HepG2 (cell line): ENCODE data around the gene GPRIN1. TPM values are rescaled to one million over a fixed set of nuclear protein-coding genes. Genes with fewer than 3 reads are reported as not detected.

Source experiments
- ATAC-seq: fragments of 200-7000 bp; cut with Tn5 transposase; 3 replicates; pipeline ENCODE4 v1.9.1; 2020; ENCODE audit warnings: mild to moderate bottlenecking, moderate library complexity
- BruUV-seq: library from RNA; stranded (reverse); fragments of 400-500 nt; replicated peaks from 2 replicates; lab custom pipeline; 2021; lab: Mats Ljungman, UMichigan
- CTCF ChIA-PET: fragments of 300-600 bp; formaldehyde crosslinking; extraction: SDS; loops from one replicate; lab custom pipeline; 2021; ENCODE audit warnings: low total read pairs, inconsistent platforms, low intra/inter-chr PET ratio; lab: Yijun Ruan, JAX
- POLR2A ChIA-PET: fragments of 350-600 bp; sonication (Branson Sonifier 250); formaldehyde crosslinking; loops from one replicate; lab custom pipeline; 2020; ENCODE audit warnings: antibody characterized with exemption, inconsistent platforms; lab: Yijun Ruan, JAX
- DNase-seq: peaks from one replicate; pipeline ENCODE4 v3.0.0-alpha.2; 2015; ENCODE audit warnings: low spot score
- FAIRE-seq: peaks from 3 replicates; lab custom pipeline; 2011; peaks lifted over from hg19 to GRCh38; lab: Jason Lieb, UNC
- H2AFZ ChIP-seq: one replicate; pipeline ENCODE4 v1.6.1; 2011; ENCODE audit warnings: low read length, inconsistent platforms
- H3K27ac ChIP-seq: fragments of 300-600 bp; 3 replicates; pipeline ENCODE4 v1.8.0; 2011; ENCODE audit warnings: mixed run types, mild to moderate bottlenecking, mixed read lengths, low read length, inconsistent platforms; ENCODE audit not compliant: insufficient read depth; ENCODE audit errors: extremely low read length
- H3K27me3 ChIP-seq, 2 experiments: fragments of 200-600 bp in 1 of 2; 2 replicates in 1 of 2; 3 replicates in 1 of 2; pipeline versions ENCODE4 v1.6.0 to v1.8.0; 2011; ENCODE audit warnings: low read length in 2 of 2, mild to moderate bottlenecking in 2 of 2, moderate library complexity in 2 of 2, inconsistent platforms in 1 of 2; ENCODE audit not compliant: insufficient read depth in 2 of 2, control insufficient read depth in 1 of 2
- H3K36me3 ChIP-seq, 2 experiments: fragments of 200-600 bp in 1 of 2; replicated peaks in 1 of 2; 2 replicates in 1 of 2; 3 replicates in 1 of 2; pipeline versions ENCODE4 v1.5.1 to v1.8.0; 2011; ENCODE audit warnings: low read length in 2 of 2, inconsistent platforms in 1 of 2; ENCODE audit not compliant: insufficient read depth in 2 of 2, control insufficient read depth in 1 of 2
- H3K4me1 ChIP-seq: 2 replicates; pipeline ENCODE4 v1.5.1; 2012; ENCODE audit warnings: low read length, inconsistent platforms; ENCODE audit not compliant: insufficient read depth
- H3K4me2 ChIP-seq: 2 replicates; pipeline ENCODE4 v1.6.0; 2011; ENCODE audit warnings: low read depth, low read length, inconsistent platforms
- H3K4me3 ChIP-seq, 3 experiments: fragments of 200-600 bp in 1 of 3; sonication (generic), shearing (Covaris generic) in 1 of 3; replicated peaks in 1 of 3; 2 replicates each; pipeline ENCODE4 v1.5.1; 2011 to 2016; ENCODE audit warnings: low read length in 3 of 3, inconsistent platforms in 2 of 3, low read depth in 2 of 3, mild to moderate bottlenecking in 2 of 3, control low read depth in 1 of 3, mixed read lengths in 1 of 3; ENCODE audit not compliant: insufficient read depth in 1 of 3
- H3K79me2 ChIP-seq: one replicate; pipeline ENCODE4 v1.6.1; 2011; ENCODE audit warnings: low read length, inconsistent platforms; ENCODE audit not compliant: insufficient read depth
- H3K9ac ChIP-seq: 2 replicates; pipeline ENCODE4 v1.6.0; 2011; ENCODE audit warnings: mild to moderate bottlenecking, low read depth, low read length, inconsistent platforms; ENCODE audit not compliant: insufficient read depth
- H3K9me3 ChIP-seq: 2 replicates; pipeline ENCODE4 v1.5.1; 2012; ENCODE audit warnings: mild to moderate bottlenecking, low read length
- H4K20me1 ChIP-seq: 2 replicates; pipeline ENCODE4 v1.6.0; 2011; ENCODE audit warnings: inconsistent platforms, mild to moderate bottlenecking, low read length, moderate library complexity; ENCODE audit not compliant: insufficient read depth
- AGO2 ChIP-seq: fragments of 200-400 bp; formaldehyde crosslinking; optimal IDR thresholded peaks from 2 replicates; pipeline ENCODE3; 2017; ENCODE audit warnings: mild to moderate bottlenecking, low read depth, low read length, moderate library complexity
- ARNT2 ChIP-seq: sonication (generic); formaldehyde crosslinking; IDR thresholded peaks from 2 replicates; pipeline ENCODE4 v1.8.0; 2022; ENCODE audit warnings: mild to moderate bottlenecking, low read depth, missing genetic modification reagents, moderate library complexity
- HOXA3 ChIP-seq: sonication (generic); formaldehyde crosslinking; IDR thresholded peaks from 2 replicates; pipeline ENCODE4 v1.5.0; 2020; ENCODE audit warnings: missing genetic modification reagents
- MAF1 ChIP-seq: sonication (generic); formaldehyde crosslinking; IDR thresholded peaks from 2 replicates; pipeline ENCODE4 v1.5.0; 2020; ENCODE audit warnings: missing genetic modification reagents, borderline replicate concordance
- MBNL3 ChIP-seq: fragments of 250-450 bp; sonication (Bioruptor Pico); conservative IDR thresholded peaks from 2 replicates; pipeline ENCODE4 v1.8.0; 2022; ENCODE audit warnings: mild to moderate bottlenecking, inconsistent platforms
- SIX1 ChIP-seq: sonication (generic); formaldehyde crosslinking; IDR thresholded peaks from 2 replicates; pipeline ENCODE4 v1.4.0; 2020; ENCODE audit warnings: missing genetic modification reagents, borderline replicate concordance
- U2AF2 ChIP-seq: fragments of 200-400 bp; formaldehyde crosslinking; IDR thresholded peaks from 2 replicates; pipeline ENCODE4 v1.6.1; 2017; ENCODE audit warnings: low read depth, mild to moderate bottlenecking, low read length
- ZKSCAN5 ChIP-seq: sonication (generic); formaldehyde crosslinking; IDR thresholded peaks from 2 replicates; pipeline ENCODE4 v1.5.1; 2020; ENCODE audit warnings: mild to moderate bottlenecking, missing genetic modification reagents
- ZMYM4 ChIP-seq: sonication (generic); formaldehyde crosslinking; IDR thresholded peaks from 2 replicates; pipeline ENCODE4 v1.8.1; 2023; ENCODE audit warnings: mild to moderate bottlenecking, missing genetic modification reagents
- ZNF331 ChIP-seq: sonication (generic); formaldehyde crosslinking; IDR thresholded peaks from 2 replicates; pipeline ENCODE4 v1.4.0; 2020; ENCODE audit warnings: missing genetic modification reagents
- ZNF572 ChIP-seq: sonication (generic); formaldehyde crosslinking; IDR thresholded peaks from 2 replicates; pipeline ENCODE4 v1.5.1; 2020; ENCODE audit warnings: mild to moderate bottlenecking, missing genetic modification reagents
- ZNF780A ChIP-seq: sonication (generic); formaldehyde crosslinking; IDR thresholded peaks from 2 replicates; pipeline ENCODE4 v1.8.0; 2022; ENCODE audit warnings: mild to moderate bottlenecking, missing genetic modification reagents, moderate library complexity
- ZSCAN25 ChIP-seq: sonication (generic); formaldehyde crosslinking; IDR thresholded peaks from 2 replicates; pipeline ENCODE4 v1.8.0; 2022; ENCODE audit warnings: mild to moderate bottlenecking, missing genetic modification reagents
- WGBS: methylation state at CpG from one replicate; pipeline ENCODE4 v1.1.6; 2017; ENCODE audit warnings: low lambda C conversion rate; 5-methylcytosine and 5-hydroxymethylcytosine counted together
- in situ Hi-C: cut with HindIII; loops from 2 replicates; pipeline ENCODE4 v1.10.0; 2017; ENCODE audit warnings: low pct_unique_long_range_greater_than_20kb; ENCODE audit not compliant: extremely low pct_ligation_motif_present
- intact Hi-C: fragments of 100-400 bp; cut with micrococcal nuclease; formaldehyde crosslinking; loops from one replicate; pipeline ENCODE4 v1.10.0; 2022; ENCODE audit not compliant: unreplicated experiment
- polyA plus RNA-seq, 8 experiments: library from polyadenylated mRNA; depleted of rRNA in 3 of 8; stranded (reverse) in 7 of 8; unstranded in 1 of 8; fragments of >200 nt; fragmentation: Illumina TruSeq in 4 of 8; extraction: Trizol in 4 of 8; gene quantifications; 2 replicates each; pipeline versions ENCODE4 v1.2.1 to v1.2.3, GENCODE V29; 2011 to 2016; ENCODE audit warnings: low read depth in 4 of 8, missing spikeins in 1 of 8, mixed read lengths in 1 of 8; ENCODE audit not compliant: insufficient read depth in 1 of 8
- total RNA-seq, 5 experiments: library from RNA; depleted of rRNA; stranded (reverse); fragments of >200 nt; fragmentation: Illumina TruSeq; extraction: Trizol; gene quantifications; 2 replicates each; pipeline ENCODE4 v1.2.3, GENCODE V29; 2016; ENCODE audit warnings: low read depth in 1 of 5
- TF ChIP-seq, protein P1 (sequence below): IDR thresholded peaks from 2 replicates; pipeline ENCODE4 v1.6.1; 2012; ENCODE audit warnings: low read depth, low read length, improper control_type of control experiment
- TF ChIP-seq, protein P2 (sequence below): sonication (generic); formaldehyde crosslinking; IDR thresholded peaks from 2 replicates; pipeline ENCODE4 v1.4.0; 2020; ENCODE audit warnings: missing genetic modification reagents, borderline replicate concordance
- TF ChIP-seq, protein P3 (sequence below): sonication (generic); formaldehyde crosslinking; IDR thresholded peaks from 2 replicates; pipeline ENCODE4 v1.5.0; 2020; ENCODE audit warnings: missing genetic modification reagents, mild to moderate bottlenecking, borderline replicate concordance
- TF ChIP-seq, protein P4 (sequence below): sonication (generic); formaldehyde crosslinking; IDR thresholded peaks from 2 replicates; pipeline ENCODE4 v1.5.1; 2020; ENCODE audit warnings: missing genetic modification reagents, mild to moderate bottlenecking, borderline replicate concordance

Gene GPRIN1
- total and polyA plus RNA-seq, 2 of the 13 experiments (the other 11 are each of a cell fraction or from before 2014, with no cell fraction given), result 0.32 to 2.0 TPM

DNA sequence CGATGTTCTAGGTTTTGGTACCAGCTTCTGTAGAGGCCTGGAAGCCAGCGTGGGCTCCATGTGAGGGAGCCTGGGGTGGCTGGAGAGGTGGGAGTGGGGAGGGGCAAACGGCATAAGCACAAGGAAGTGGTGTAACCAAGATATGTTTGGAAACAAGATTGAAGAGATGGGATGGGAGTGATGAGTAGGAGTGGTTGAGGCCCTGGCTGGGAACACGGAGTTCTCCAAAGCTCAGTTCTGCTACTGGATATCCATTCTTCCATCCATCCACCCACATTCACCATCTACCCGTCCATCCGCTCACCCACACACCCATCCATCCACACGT is 49.5 kb upstream of the GPRIN1 start:
- 32% methylated on average over 7 of the region's 7 CpGs for WGBS
- no peak for DNase-seq
- no peak for ATAC-seq
- Histone ChIP-seq H2AFZ (no peak overlapping the region), H3K4me1 (peaks cover 14% of the 10 kb centered on the region), H3K9ac (no peak overlapping the region), H3K27me3 (peaks cover 2 to 4% of the 10 kb centered on the region in 2 experiments; a peak in 2 of 5 replicates), H4K20me1 (no peaks in the 10 kb centered on the region), H3K27ac (no peak overlapping the region), H3K4me3 (no peak overlapping the region), H3K79me2 (no peaks in the 10 kb centered on the region), H3K4me2 (peak overlapping the region; percentile 64; the same call in 1 of the 2 replicates), H3K36me3 (no peaks in the 10 kb centered on the region), H3K9me3 (no peaks in the 10 kb centered on the region)
- ChIA-PET POLR2A (no interaction called here), CTCF (no interaction called here)
- TF ChIP-seq, protein P1, sequence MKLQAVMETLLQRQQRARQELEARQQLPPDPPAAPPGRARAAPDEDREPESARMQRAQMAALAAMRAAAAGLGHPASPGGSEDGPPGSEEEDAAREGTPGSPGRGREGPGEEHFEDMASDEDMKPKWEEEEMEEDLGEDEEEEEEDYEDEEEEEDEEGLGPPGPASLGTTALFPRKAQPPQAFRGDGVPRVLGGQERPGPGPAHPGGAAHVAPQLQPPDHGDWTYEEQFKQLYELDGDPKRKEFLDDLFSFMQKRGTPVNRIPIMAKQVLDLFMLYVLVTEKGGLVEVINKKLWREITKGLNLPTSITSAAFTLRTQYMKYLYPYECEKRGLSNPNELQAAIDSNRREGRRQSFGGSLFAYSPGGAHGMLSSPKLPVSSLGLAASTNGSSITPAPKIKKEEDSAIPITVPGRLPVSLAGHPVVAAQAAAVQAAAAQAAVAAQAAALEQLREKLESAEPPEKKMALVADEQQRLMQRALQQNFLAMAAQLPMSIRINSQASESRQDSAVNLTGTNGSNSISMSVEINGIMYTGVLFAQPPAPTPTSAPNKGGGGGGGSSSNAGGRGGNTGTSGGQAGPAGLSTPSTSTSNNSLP, result no peak
- TF ChIP-seq ZNF572 (CRISPR knock-in tag), result no peak
- no peak for TF ChIP-seq ZSCAN25 (CRISPR knock-in tag)
- no peak for TF ChIP-seq ZKSCAN5
- no peak for TF ChIP-seq ZNF780A (CRISPR knock-in tag)
- TF ChIP-seq HOXA3 (CRISPR knock-in tag), result no peak
- TF ChIP-seq, protein P2, sequence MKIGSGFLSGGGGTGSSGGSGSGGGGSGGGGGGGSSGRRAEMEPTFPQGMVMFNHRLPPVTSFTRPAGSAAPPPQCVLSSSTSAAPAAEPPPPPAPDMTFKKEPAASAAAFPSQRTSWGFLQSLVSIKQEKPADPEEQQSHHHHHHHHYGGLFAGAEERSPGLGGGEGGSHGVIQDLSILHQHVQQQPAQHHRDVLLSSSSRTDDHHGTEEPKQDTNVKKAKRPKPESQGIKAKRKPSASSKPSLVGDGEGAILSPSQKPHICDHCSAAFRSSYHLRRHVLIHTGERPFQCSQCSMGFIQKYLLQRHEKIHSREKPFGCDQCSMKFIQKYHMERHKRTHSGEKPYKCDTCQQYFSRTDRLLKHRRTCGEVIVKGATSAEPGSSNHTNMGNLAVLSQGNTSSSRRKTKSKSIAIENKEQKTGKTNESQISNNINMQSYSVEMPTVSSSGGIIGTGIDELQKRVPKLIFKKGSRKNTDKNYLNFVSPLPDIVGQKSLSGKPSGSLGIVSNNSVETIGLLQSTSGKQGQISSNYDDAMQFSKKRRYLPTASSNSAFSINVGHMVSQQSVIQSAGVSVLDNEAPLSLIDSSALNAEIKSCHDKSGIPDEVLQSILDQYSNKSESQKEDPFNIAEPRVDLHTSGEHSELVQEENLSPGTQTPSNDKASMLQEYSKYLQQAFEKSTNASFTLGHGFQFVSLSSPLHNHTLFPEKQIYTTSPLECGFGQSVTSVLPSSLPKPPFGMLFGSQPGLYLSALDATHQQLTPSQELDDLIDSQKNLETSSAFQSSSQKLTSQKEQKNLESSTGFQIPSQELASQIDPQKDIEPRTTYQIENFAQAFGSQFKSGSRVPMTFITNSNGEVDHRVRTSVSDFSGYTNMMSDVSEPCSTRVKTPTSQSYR, result no peak
- TF ChIP-seq, protein P3, sequence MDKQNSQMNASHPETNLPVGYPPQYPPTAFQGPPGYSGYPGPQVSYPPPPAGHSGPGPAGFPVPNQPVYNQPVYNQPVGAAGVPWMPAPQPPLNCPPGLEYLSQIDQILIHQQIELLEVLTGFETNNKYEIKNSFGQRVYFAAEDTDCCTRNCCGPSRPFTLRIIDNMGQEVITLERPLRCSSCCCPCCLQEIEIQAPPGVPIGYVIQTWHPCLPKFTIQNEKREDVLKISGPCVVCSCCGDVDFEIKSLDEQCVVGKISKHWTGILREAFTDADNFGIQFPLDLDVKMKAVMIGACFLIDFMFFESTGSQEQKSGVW (CRISPR knock-in tag), result no peak
- TF ChIP-seq AGO2, result no peak
- no peak for TF ChIP-seq U2AF2
- no peak for TF ChIP-seq ZMYM4 (CRISPR knock-in tag)
- TF ChIP-seq ZNF331 (CRISPR knock-in tag), result no peak
- TF ChIP-seq, protein P4, sequence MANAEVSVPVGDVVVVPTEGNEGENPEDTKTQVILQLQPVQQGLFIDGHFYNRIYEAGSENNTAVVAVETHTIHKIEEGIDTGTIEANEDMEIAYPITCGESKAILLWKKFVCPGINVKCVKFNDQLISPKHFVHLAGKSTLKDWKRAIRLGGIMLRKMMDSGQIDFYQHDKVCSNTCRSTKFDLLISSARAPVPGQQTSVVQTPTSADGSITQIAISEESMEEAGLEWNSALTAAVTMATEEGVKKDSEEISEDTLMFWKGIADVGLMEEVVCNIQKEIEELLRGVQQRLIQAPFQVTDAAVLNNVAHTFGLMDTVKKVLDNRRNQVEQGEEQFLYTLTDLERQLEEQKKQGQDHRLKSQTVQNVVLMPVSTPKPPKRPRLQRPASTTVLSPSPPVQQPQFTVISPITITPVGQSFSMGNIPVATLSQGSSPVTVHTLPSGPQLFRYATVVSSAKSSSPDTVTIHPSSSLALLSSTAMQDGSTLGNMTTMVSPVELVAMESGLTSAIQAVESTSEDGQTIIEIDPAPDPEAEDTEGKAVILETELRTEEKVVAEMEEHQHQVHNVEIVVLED (CRISPR knock-in tag), result no peak
- TF ChIP-seq SIX1 (CRISPR knock-in tag), result no peak
- no peak for TF ChIP-seq ARNT2 (CRISPR knock-in tag)
- no peak for TF ChIP-seq MAF1 (CRISPR knock-in tag)
- TF ChIP-seq MBNL3 (CRISPR knock-in tag), result no peak
- intact Hi-C loops, result loop anchor here (2.0 to 5.0 kb wide), 2 partner anchors 153 to 299 kb away; partner anchors contain the start of gene UNC5A
- FAIRE-seq, result no peak
- in situ Hi-C loops, result no loop called here
- BruUV-seq, result no TSS peak
